Muscle of leg (tissue), 16 donors: ENCODE results near the gene SNAPC5. TPM values are rescaled to one million over a fixed set of nuclear protein-coding genes. Genes with fewer than 3 reads are reported as not detected.

Source experiments
- DNase-seq: peaks from one replicate; pipeline ENCODE4 v3.0.0; 2013
- H3K27ac ChIP-seq: one replicate; pipeline ENCODE4 v1.5.1; 2013; ENCODE audit warnings: mild to moderate bottlenecking, low read length, control low read depth
- H3K27me3 ChIP-seq: one replicate; pipeline ENCODE4 v1.6.1; 2013; ENCODE audit warnings: low read length; ENCODE audit not compliant: control insufficient read depth, insufficient read depth
- H3K36me3 ChIP-seq: one replicate; pipeline ENCODE4 v1.6.1; 2013; ENCODE audit warnings: low read length; ENCODE audit not compliant: control insufficient read depth, insufficient read depth
- H3K4me1 ChIP-seq: one replicate; pipeline ENCODE4 v1.6.1; 2013; ENCODE audit warnings: low read length; ENCODE audit not compliant: control insufficient read depth, insufficient read depth
- H3K4me3 ChIP-seq: one replicate; pipeline ENCODE4 v1.5.1; 2013; ENCODE audit warnings: low read length, control low read depth
- H3K9me3 ChIP-seq: replicated peaks from 2 replicates; pipeline ENCODE4 v1.6.1; 2013; ENCODE audit warnings: low read depth, low read length; ENCODE audit not compliant: control insufficient read depth
- WGBS: methylation state at CpG from one replicate; pipeline ENCODE4 v1.1.5; 2013; ENCODE audit warnings: missing lambda C conversion rate; ENCODE audit not compliant: insufficient coverage; 5-methylcytosine and 5-hydroxymethylcytosine counted together
- long read RNA-seq, 11 donors: transcript quantifications; one replicate each; lab custom pipeline, GENCODE V29; 2026
- polyA plus RNA-seq, 8 donors: library from polyadenylated mRNA; unstranded; fragments of 120-200 nt; gene quantifications; one replicate each; pipeline versions ENCODE4 v1.2.1 to v1.2.3, GENCODE V29; 2013; ENCODE audit warnings: inconsistent platforms in 1 of 8, low replicate concordance in 1 of 8; ENCODE audit not compliant: insufficient read length in 8 of 8, insufficient read depth in 1 of 8
- total RNA-seq: library from RNA; stranded (reverse); fragments of 120-200 nt; gene quantifications from one replicate; pipeline ENCODE4 v1.2.4, GENCODE V29; 2013

The SNAPC5 gene
- total RNA-seq = 37.7 TPM
- 10 to 100 TPM; 33.6 to 45.2 (median 40.4) TPM for polyA plus RNA-seq
- long read RNA-seq, donor 1, transcript SNAPC5-202 (3 exons, 1,002 nt) = major isoform, 11 of 12 reads
- long read RNA-seq, donor 1, partial matches to known transcripts = 0 of 12 reads
- long read RNA-seq, donor 1, other reads (novel, unspliced or antisense) = 0 of 12 reads
- long read RNA-seq, donor 2, partial matches to known transcripts = 0 of 2 reads
- long read RNA-seq, donor 2, other reads (novel, unspliced or antisense) = 0 of 2 reads
- long read RNA-seq, donor 3, transcript SNAPC5-202 (3 exons, 1,002 nt) = major isoform, 16 of 20 reads
- long read RNA-seq, donor 3, partial matches to known transcripts = 0 of 20 reads
- long read RNA-seq, donor 3, other reads (novel, unspliced or antisense) = 0 of 20 reads
- long read RNA-seq, donor 4, transcript SNAPC5-202 (3 exons, 1,002 nt) = major isoform, 12 of 12 reads
- long read RNA-seq, donor 4, partial matches to known transcripts = 0 of 12 reads
- long read RNA-seq, donor 4, other reads (novel, unspliced or antisense) = 0 of 12 reads
- long read RNA-seq, donor 5, transcript SNAPC5-201 (2 exons, 794 nt) = minor isoform, 14 of 43 reads
- long read RNA-seq, donor 5, transcript SNAPC5-202 (3 exons, 1,002 nt) = major isoform, 26 of 43 reads
- long read RNA-seq, donor 5, partial matches to known transcripts = 0 of 43 reads
- long read RNA-seq, donor 5, other reads (novel, unspliced or antisense) = 0 of 43 reads
- long read RNA-seq, donor 6, transcript SNAPC5-202 (3 exons, 1,002 nt) = major isoform, 25 of 34 reads
- long read RNA-seq, donor 6, transcript SNAPC5-201 (2 exons, 794 nt) = minor isoform, 6 of 34 reads
- long read RNA-seq, donor 6, partial matches to known transcripts = 0 of 34 reads
- long read RNA-seq, donor 6, other reads (novel, unspliced or antisense) = 0 of 34 reads
- long read RNA-seq, donor 7, transcript SNAPC5-202 (3 exons, 1,002 nt) = major isoform, 13 of 16 reads
- long read RNA-seq, donor 7, partial matches to known transcripts = 0 of 16 reads
- long read RNA-seq, donor 7, other reads (novel, unspliced or antisense) = 0 of 16 reads
- long read RNA-seq, donor 8, transcript SNAPC5-202 (3 exons, 1,002 nt) = major isoform, 14 of 19 reads
- long read RNA-seq, donor 8, transcript SNAPC5-201 (2 exons, 794 nt) = minor isoform, 5 of 19 reads
- long read RNA-seq, donor 8, partial matches to known transcripts = 0 of 19 reads
- long read RNA-seq, donor 8, other reads (novel, unspliced or antisense) = 0 of 19 reads
- long read RNA-seq, donor 9, transcript SNAPC5-202 (3 exons, 1,002 nt) = major isoform, 12 of 15 reads
- long read RNA-seq, donor 9, partial matches to known transcripts = 0 of 15 reads
- long read RNA-seq, donor 9, other reads (novel, unspliced or antisense) = 0 of 15 reads
- long read RNA-seq, donor 10, transcript SNAPC5-202 (3 exons, 1,002 nt) = major isoform, 16 of 25 reads
- long read RNA-seq, donor 10, transcript SNAPC5-201 (2 exons, 794 nt) = minor isoform, 8 of 25 reads
- long read RNA-seq, donor 10, partial matches to known transcripts = 0 of 25 reads
- long read RNA-seq, donor 10, other reads (novel, unspliced or antisense) = 0 of 25 reads
- long read RNA-seq, donor 11, transcript SNAPC5-202 (3 exons, 1,002 nt) = major isoform, 9 of 12 reads
- long read RNA-seq, donor 11, partial matches to known transcripts = 0 of 12 reads
- long read RNA-seq, donor 11, other reads (novel, unspliced or antisense) = 0 of 12 reads

GRCh38 chr15:66497502-66498455, at the start of gene SNAPC5:
Gene SNAPC5 (minus strand): TSS chr15:66497762. CDS start chr15:66497731, 31 bp downstream.
- Histone ChIP-seq H3K4me3 (peak within 1 kb of the TSS; percentile 95), H3K36me3 (peaks cover 57% of the 10 kb centered on the region), H3K4me1 (peaks cover 14% of the 10 kb centered on the region), H3K27me3 (no peaks in the 10 kb centered on the region), H3K9me3 (no peaks in the 10 kb centered on the region), H3K27ac (peak within 1 kb of the TSS; percentile 93)
- 6% methylated on average over 39 of the region's 43 CpGs for WGBS
- peak; percentile 98 for DNase-seq

- WGBS = no CpG with 5 or more reads among the region's 1 CpG
- no peaks in the 10 kb centered on the region for H3K27me3 ChIP-seq
- H3K9me3 ChIP-seq = no peaks in the 10 kb centered on the region
- H3K4me1 ChIP-seq = no peaks in the 10 kb centered on the region
- DNase-seq = no peak
- H3K4me3 ChIP-seq = no peak overlapping the region
- H3K27ac ChIP-seq = no peak overlapping the region
- H3K36me3 ChIP-seq = peaks cover 2% of the 10 kb centered on the region
Observed at GRCh38 chr15:66545255-66545654, 47.7 kb upstream of the SNAPC5 start.

GRCh38 chr15:66542896-66543295, 45.3 kb upstream of the SNAPC5 start:
- no peak overlapping the region for H3K27ac ChIP-seq
- no peaks in the 10 kb centered on the region for H3K4me1 ChIP-seq
- no CpG with 5 or more reads among the region's 4 CpGs for WGBS
- H3K9me3 ChIP-seq = no peaks in the 10 kb centered on the region
- H3K27me3 ChIP-seq = no peaks in the 10 kb centered on the region
- no peak for DNase-seq
- no peak overlapping the region for H3K4me3 ChIP-seq
- H3K36me3 ChIP-seq = peaks cover 11% of the 10 kb centered on the region

- DNase-seq = no peak
- Histone ChIP-seq H3K27ac (no peak overlapping the region), H3K4me1 (no peaks in the 10 kb centered on the region), H3K4me3 (no peak overlapping the region), H3K9me3 (no peaks in the 10 kb centered on the region), H3K36me3 (peaks cover 16% of the 10 kb centered on the region), H3K27me3 (no peaks in the 10 kb centered on the region)
- WGBS = 92% methylated on average over 6 of the region's 9 CpGs
Observed at GRCh38 chr15:66535056-66535455, 37.5 kb upstream of the SNAPC5 start.

- WGBS = 75% methylated on average over 3 of the region's 4 CpGs
- Histone ChIP-seq H3K4me1 (no peaks in the 10 kb centered on the region), H3K27me3 (no peaks in the 10 kb centered on the region), H3K36me3 (peaks cover 18% of the 10 kb centered on the region), H3K4me3 (no peak overlapping the region), H3K27ac (no peak overlapping the region), H3K9me3 (no peaks in the 10 kb centered on the region)
- DNase-seq = no peak
Observed at GRCh38 chr15:66524838-66525237, 27.3 kb upstream of the SNAPC5 start.

- Histone ChIP-seq H3K36me3 (peaks cover 17% of the 10 kb centered on the region), H3K4me3 (no peak overlapping the region), H3K27ac (no peak overlapping the region), H3K27me3 (no peaks in the 10 kb centered on the region), H3K4me1 (no peaks in the 10 kb centered on the region), H3K9me3 (no peaks in the 10 kb centered on the region)
- no CpG with 5 or more reads among the region's 3 CpGs for WGBS
- DNase-seq = no peak
Observed at GRCh38 chr15:66523926-66524325, 26.4 kb upstream of the SNAPC5 start.

GRCh38 chr15:66515901-66516322, 18.4 kb upstream of the SNAPC5 start:
- no peak overlapping the region for H3K4me3 ChIP-seq
- DNase-seq = no peak
- WGBS = no CpG with 5 or more reads among the region's 2 CpGs
- no peaks in the 10 kb centered on the region for H3K27me3 ChIP-seq
- no peaks in the 10 kb centered on the region for H3K9me3 ChIP-seq
- peaks cover 22% of the 10 kb centered on the region for H3K36me3 ChIP-seq
- no peak overlapping the region for H3K27ac ChIP-seq
- H3K4me1 ChIP-seq = no peaks in the 10 kb centered on the region

- Histone ChIP-seq H3K4me3 (no peak overlapping the region), H3K9me3 (no peaks in the 10 kb centered on the region), H3K27me3 (no peaks in the 10 kb centered on the region), H3K36me3 (peaks cover 17% of the 10 kb centered on the region), H3K4me1 (no peaks in the 10 kb centered on the region), H3K27ac (no peak overlapping the region)
- WGBS = no CpG with 5 or more reads among the region's 3 CpGs
- no peak for DNase-seq
Observed at GRCh38 chr15:66514586-66514985, 17.0 kb upstream of the SNAPC5 start.
